Colon (tissue), 2 donors: ENCODE data around the gene LGALS14.

Experiments used
- FAIRE-seq: peaks from 2 replicates; lab custom pipeline; 2012; peaks lifted over from hg19 to GRCh38; lab: Jason Lieb, UNC
- donor health status: control.
- donor health status: control.

LGALS14 gene

GRCh38 chr19:39749981-39750380 lies 45.7 kb downstream of the LGALS14 start:
- FAIRE-seq: no peak

DNA sequence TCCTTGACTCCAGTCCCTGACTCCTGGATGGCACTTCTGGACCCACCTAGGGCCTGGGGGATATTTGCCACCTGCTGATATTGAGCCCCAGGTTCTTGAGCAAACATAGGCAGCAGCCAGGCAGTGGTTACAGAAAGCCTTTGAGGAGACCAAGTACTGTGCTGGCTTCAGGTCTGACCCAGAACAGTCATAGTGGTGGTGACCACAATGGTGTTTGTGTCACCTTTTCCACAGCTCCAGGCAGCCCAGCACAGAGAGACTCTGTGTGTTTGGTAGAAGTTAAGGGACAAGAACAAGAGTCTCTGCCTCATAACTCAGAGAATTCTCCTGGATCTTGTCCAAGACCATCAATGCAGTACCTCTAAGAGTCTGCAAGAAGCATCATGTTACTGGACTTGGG lies 48.1 kb downstream of the LGALS14 start:
- no peak for FAIRE-seq

GRCh38 chr19:39752795-39753194 lies 48.5 kb downstream of the LGALS14 start:
- FAIRE-seq: no peak

DNA sequence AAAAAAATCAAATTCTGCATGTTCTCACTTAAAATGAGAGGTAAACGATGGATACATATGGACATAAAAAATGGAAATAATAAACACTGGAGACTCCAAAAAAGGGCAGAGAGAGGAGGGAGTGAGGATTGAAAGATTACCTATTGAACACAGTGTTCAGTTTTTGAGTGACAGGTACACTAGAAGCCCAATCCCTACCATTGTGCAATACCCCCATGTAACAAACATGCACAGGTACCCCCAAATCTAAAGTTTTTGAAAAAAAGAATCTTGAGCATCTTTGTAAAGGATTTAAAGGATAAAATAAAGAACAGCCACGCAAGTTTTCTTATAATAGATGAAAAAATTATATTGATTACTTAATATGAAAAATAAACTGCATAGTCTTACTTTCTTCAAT lies 50.3 kb downstream of the LGALS14 start:
- FAIRE-seq: no peak

- FAIRE-seq: no peak
Observed at GRCh38 chr19:39754971-39755370, 50.7 kb downstream of the LGALS14 start.
